ENCODE measurements around the gene PPARG.

Gene PPARG

GRCh38 chr3:12252889-12253288 is 36.0 kb upstream of the PPARG start:
- H3F3A ChIP-seq (ENCODE audit: control insufficient read depth, insufficient read depth): no peaks in the 10 kb centered on the region
- no peaks in the 10 kb centered on the region for H3K79me2 ChIP-seq (ENCODE audit: control insufficient read depth, low read length)
- no peaks in the 10 kb centered on the region for H3K36me3 ChIP-seq (ENCODE audit: control insufficient read depth, low read length)
- TF ChIP-seq, protein P1, sequence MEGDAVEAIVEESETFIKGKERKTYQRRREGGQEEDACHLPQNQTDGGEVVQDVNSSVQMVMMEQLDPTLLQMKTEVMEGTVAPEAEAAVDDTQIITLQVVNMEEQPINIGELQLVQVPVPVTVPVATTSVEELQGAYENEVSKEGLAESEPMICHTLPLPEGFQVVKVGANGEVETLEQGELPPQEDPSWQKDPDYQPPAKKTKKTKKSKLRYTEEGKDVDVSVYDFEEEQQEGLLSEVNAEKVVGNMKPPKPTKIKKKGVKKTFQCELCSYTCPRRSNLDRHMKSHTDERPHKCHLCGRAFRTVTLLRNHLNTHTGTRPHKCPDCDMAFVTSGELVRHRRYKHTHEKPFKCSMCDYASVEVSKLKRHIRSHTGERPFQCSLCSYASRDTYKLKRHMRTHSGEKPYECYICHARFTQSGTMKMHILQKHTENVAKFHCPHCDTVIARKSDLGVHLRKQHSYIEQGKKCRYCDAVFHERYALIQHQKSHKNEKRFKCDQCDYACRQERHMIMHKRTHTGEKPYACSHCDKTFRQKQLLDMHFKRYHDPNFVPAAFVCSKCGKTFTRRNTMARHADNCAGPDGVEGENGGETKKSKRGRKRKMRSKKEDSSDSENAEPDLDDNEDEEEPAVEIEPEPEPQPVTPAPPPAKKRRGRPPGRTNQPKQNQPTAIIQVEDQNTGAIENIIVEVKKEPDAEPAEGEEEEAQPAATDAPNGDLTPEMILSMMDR (IDR thresholded peaks at IDR 0.05; ENCODE audit: low read depth, low read length, poor library complexity, severe bottlenecking): no peak
- TF ChIP-seq EZH2phosphoT487 (IDR thresholded peaks at IDR 0.05; ENCODE audit: borderline replicate concordance, low read length): no peak
- H3K9me3 ChIP-seq (ENCODE audit: control insufficient read depth, insufficient read depth, low read length): peaks cover 5% of the 10 kb centered on the region
- H4K20me1 ChIP-seq (ENCODE audit: control insufficient read depth, insufficient read depth, low read depth, low read length): no peaks in the 10 kb centered on the region
- H3K27me3 ChIP-seq (ENCODE audit: control insufficient read depth, low read length): no peaks in the 10 kb centered on the region
- no peak overlapping the region for H3K4me3 ChIP-seq (ENCODE audit: low read length)
- H3K9me2 ChIP-seq (replicated peaks; ENCODE audit: control insufficient read depth, low read length): no peaks in the 10 kb centered on the region
- H3K4me1 ChIP-seq (ENCODE audit: control insufficient read depth, low read length): no peaks in the 10 kb centered on the region
- H3K4me2 ChIP-seq (ENCODE audit: low read length): no peak overlapping the region
- no peak overlapping the region for H3K27ac ChIP-seq (ENCODE audit: low read depth, low read length)

- H4K20me1 ChIP-seq (ENCODE audit: control insufficient read depth, insufficient read depth, low read depth, low read length): no peaks in the 10 kb centered on the region
- H3K36me3 ChIP-seq (ENCODE audit: control insufficient read depth, low read length): no peaks in the 10 kb centered on the region
- no peak overlapping the region for H3K4me2 ChIP-seq (ENCODE audit: low read length)
- no peak for TF ChIP-seq EZH2phosphoT487 (IDR thresholded peaks at IDR 0.05; ENCODE audit: borderline replicate concordance, low read length)
- TF ChIP-seq, protein P1 (IDR thresholded peaks at IDR 0.05; ENCODE audit: low read depth, low read length, poor library complexity, severe bottlenecking): no peak
- no peaks in the 10 kb centered on the region for H3K9me2 ChIP-seq (replicated peaks; ENCODE audit: control insufficient read depth, low read length)
- H3K27ac ChIP-seq (ENCODE audit: low read depth, low read length): no peak overlapping the region
- H3K27me3 ChIP-seq (ENCODE audit: control insufficient read depth, low read length): no peaks in the 10 kb centered on the region
- no peaks in the 10 kb centered on the region for H3K79me2 ChIP-seq (ENCODE audit: control insufficient read depth, low read length)
- H3K4me3 ChIP-seq (ENCODE audit: low read length): no peak overlapping the region
- H3F3A ChIP-seq (ENCODE audit: control insufficient read depth, insufficient read depth): no peaks in the 10 kb centered on the region
- peaks cover 5% of the 10 kb centered on the region for H3K9me3 ChIP-seq (ENCODE audit: control insufficient read depth, insufficient read depth, low read length)
- no peaks in the 10 kb centered on the region for H3K4me1 ChIP-seq (ENCODE audit: control insufficient read depth, low read length)
These were observed 35.1 kb upstream of the PPARG start for GRCh38 chr3:12253516-12254343.

DNA sequence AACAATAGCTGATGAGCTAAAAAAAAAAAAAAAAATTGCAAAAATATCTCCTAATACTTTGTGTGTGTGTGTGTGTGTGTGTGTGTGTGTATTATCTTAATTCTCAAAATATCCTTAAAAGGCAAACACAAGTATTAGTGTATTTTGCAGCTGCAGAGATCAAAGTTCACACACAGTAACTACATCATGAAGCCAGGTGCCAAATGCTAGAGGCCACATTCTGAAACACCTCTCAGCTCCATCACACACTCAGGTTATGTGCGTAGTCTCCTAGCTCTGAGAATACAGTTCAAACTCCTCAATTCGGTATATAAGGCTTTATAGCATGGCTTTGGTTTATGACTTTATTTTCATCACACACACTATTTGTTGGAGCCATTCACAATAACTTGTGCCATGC is 33.5 kb upstream of the PPARG start:
- Histone ChIP-seq H3K36me3 (ENCODE audit: control insufficient read depth, low read length) (no peaks in the 10 kb centered on the region), H3K79me2 (ENCODE audit: control insufficient read depth, low read length) (no peaks in the 10 kb centered on the region), H3K4me2 (ENCODE audit: low read length) (no peak overlapping the region), H4K20me1 (ENCODE audit: control insufficient read depth, insufficient read depth, low read depth, low read length) (no peaks in the 10 kb centered on the region), H3K9me2 (replicated peaks; ENCODE audit: control insufficient read depth, low read length) (no peaks in the 10 kb centered on the region), H3F3A (ENCODE audit: control insufficient read depth, insufficient read depth) (no peaks in the 10 kb centered on the region), H3K4me3 (ENCODE audit: low read length) (no peak overlapping the region), H3K27me3 (ENCODE audit: control insufficient read depth, low read length) (no peaks in the 10 kb centered on the region), H3K4me1 (ENCODE audit: control insufficient read depth, low read length) (no peaks in the 10 kb centered on the region), H3K27ac (ENCODE audit: low read depth, low read length) (no peak overlapping the region), H3K9me3 (ENCODE audit: control insufficient read depth, insufficient read depth, low read length) (no peaks in the 10 kb centered on the region)
- TF ChIP-seq EZH2phosphoT487 (IDR thresholded peaks at IDR 0.05; ENCODE audit: borderline replicate concordance, low read length): no peak
- TF ChIP-seq, protein P1 (IDR thresholded peaks at IDR 0.05; ENCODE audit: low read depth, low read length, poor library complexity, severe bottlenecking): no peak

Measured in DOHH2 (cell line).